ENCODE data around the gene EEF1G. TPM values are rescaled to one million over a fixed set of nuclear protein-coding genes. Genes with fewer than 3 reads are reported as not detected.

EEF1G gene
- total and polyA plus RNA-seq, 11 donors, result 549 to 1,190 (median 929) TPM

GRCh38 chr11:62538470-62539237 lies 35.0 kb downstream of the EEF1G start:
- no peaks in the 10 kb centered on the region for H3K27me3 ChIP-seq
- H3K4me1 ChIP-seq, result peaks cover 38 to 82% (median 76%) of the 10 kb centered on the region in 12 donors
- 48 to 64% (median 58%) methylated on average over 19 of the region's 19 CpGs for WGBS, 4 donors
- DNase-seq (no peak), ATAC-seq (no peak)
- H3K4me3 ChIP-seq, result peak overlapping the region in 9 of 12 donors; percentile 11 to 100 (median 37)
- peak overlapping the region in 11 of 12 donors; percentile 83 to 100 (median 99) for H3K27ac ChIP-seq
- TF ChIP-seq CTCF (IDR thresholded peaks at IDR 0.05), result no peak
- no peak for TF ChIP-seq POLR2A (IDR thresholded peaks at IDR 0.05)
- H3K9me3 ChIP-seq, result no peaks in the 10 kb centered on the region
- H3K36me3 ChIP-seq, result peaks cover 3 to 37% (median 26%) of the 10 kb centered on the region in 9 donors
- intact Hi-C loops (cut with DNase I), result loop anchor here in 1 of 10 donors (1.0 kb wide), 1 partner anchor 30 kb away; no protein-coding TSS in a partner anchor

DNA sequence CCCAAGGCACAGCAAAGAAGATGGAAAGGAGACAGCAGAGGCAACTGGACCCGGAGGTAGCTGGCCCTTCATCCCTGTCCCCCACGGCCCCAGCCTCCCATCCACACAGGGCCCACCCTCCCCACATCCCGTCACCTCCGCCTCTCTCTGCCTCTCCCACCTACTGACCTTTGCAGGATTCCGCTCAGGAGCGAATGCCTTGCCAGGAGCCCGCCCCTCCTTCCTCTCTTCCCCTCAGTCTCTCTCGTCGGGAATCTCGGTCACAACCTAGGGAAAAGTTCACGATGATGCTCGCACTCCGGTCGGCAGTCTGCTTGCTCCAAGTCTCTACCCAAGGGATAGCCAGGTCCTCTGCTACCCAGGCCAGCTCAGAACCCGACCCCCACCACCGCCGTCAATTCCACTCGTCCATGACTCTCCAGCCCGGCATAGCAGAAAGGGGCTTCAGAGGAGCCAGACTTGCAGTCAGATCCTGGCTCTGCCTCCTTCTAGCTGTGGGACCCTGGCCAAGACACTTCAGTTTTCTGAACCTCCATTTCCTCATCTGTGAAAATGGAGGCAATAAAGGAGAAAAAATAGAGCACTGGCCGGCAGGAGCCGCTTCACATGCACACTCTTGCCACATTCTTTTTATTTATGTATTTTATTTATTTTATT lies 37.3 kb downstream of the EEF1G start:
- WGBS, 4 donors, result 30 to 42% (median 34%) methylated on average over 21 of the region's 21 CpGs
- no peaks in the 10 kb centered on the region for H3K27me3 ChIP-seq
- H3K27ac ChIP-seq, result peak overlapping the region in 8 of 12 donors; percentile 12 to 100 (median 42)
- no peaks in the 10 kb centered on the region for H3K9me3 ChIP-seq
- ATAC-seq (peak in 2 of 4 donors; percentile 16 to 59), DNase-seq (peak in 2 of 5 donors; percentile 38 to 50)
- peaks cover 31 to 61% (median 56%) of the 10 kb centered on the region in 12 donors for H3K4me1 ChIP-seq
- peaks cover 3 to 59% (median 48%) of the 10 kb centered on the region in 9 donors for H3K36me3 ChIP-seq
- no peak overlapping the region for H3K4me3 ChIP-seq
- intact Hi-C loops (cut with DNase I), result no loop called here
- TF ChIP-seq CTCF (IDR thresholded peaks at IDR 0.05) (no peak), POLR2A (IDR thresholded peaks at IDR 0.05) (no peak)

GRCh38 chr11:62535802-62536201 lies 37.9 kb downstream of the EEF1G start:
- intact Hi-C loops (cut with DNase I), result no loop called here
- H3K9me3 ChIP-seq, result no peaks in the 10 kb centered on the region
- DNase-seq (peak in 1 of 5 donors; percentile 6), ATAC-seq (no peak)
- no peak overlapping the region for H3K4me3 ChIP-seq
- H3K36me3 ChIP-seq, result peaks cover 3 to 66% (median 54%) of the 10 kb centered on the region in 9 donors
- peak overlapping the region in 3 of 12 donors; percentile 99 to 100 (median 100) for H3K27ac ChIP-seq
- no peaks in the 10 kb centered on the region for H3K27me3 ChIP-seq
- peaks cover 27 to 54% (median 50%) of the 10 kb centered on the region in 12 donors for H3K4me1 ChIP-seq
- 71 to 82% (median 75%) methylated on average over 11 to 12 of the region's 12 CpGs for WGBS, 4 donors
- TF ChIP-seq CTCF (IDR thresholded peaks at IDR 0.05) (no peak), POLR2A (IDR thresholded peaks at IDR 0.05) (no peak)
